OCI-M2 (cell line): ENCODE results near the gene SGCD.

Experiments
- DNase-seq: peaks from one replicate; lab custom pipeline; 2025; ENCODE audit not compliant: unreplicated experiment; lab: John Stamatoyannopoulos, UW

The SGCD gene

GRCh38 chr5:156758011-156758791, 431.2 kb downstream of the SGCD start:
- DNase-seq, result no peak

- DNase-seq, result no peak
Observed at GRCh38 chr5:156759156-156759555, 432.2 kb downstream of the SGCD start.

GRCh38 chr5:156762771-156763170, 435.8 kb downstream of the SGCD start:
- no peak for DNase-seq

- DNase-seq, result no peak
Observed at GRCh38 chr5:156764176-156764971, 437.4 kb downstream of the SGCD start.

- DNase-seq, result no peak
Observed at GRCh38 chr5:156774273-156774672, 447.3 kb downstream of the SGCD start.

GRCh38 chr5:156778139-156778706, 451.3 kb downstream of the SGCD start:
- DNase-seq, result no peak

GRCh38 chr5:156778752-156779151, 451.8 kb downstream of the SGCD start:
- no peak for DNase-seq

- no peak for DNase-seq
Observed at GRCh38 chr5:156779436-156779835, 452.5 kb downstream of the SGCD start.

GRCh38 chr5:156783092-156783491, 456.1 kb downstream of the SGCD start:
- DNase-seq, result no peak

GRCh38 chr5:156794687-156795086, 467.7 kb downstream of the SGCD start:
- no peak for DNase-seq

- no peak for DNase-seq
Observed at GRCh38 chr5:156798201-156798600, 471.2 kb downstream of the SGCD start.

- no peak for DNase-seq
Observed at GRCh38 chr5:156799171-156799570, 472.2 kb downstream of the SGCD start.

- DNase-seq, result no peak
Observed at GRCh38 chr5:156800929-156801328, 474.0 kb downstream of the SGCD start.

- DNase-seq, result no peak
Observed at GRCh38 chr5:156802501-156802900, 475.5 kb downstream of the SGCD start.

GRCh38 chr5:156803404-156803803, 476.4 kb downstream of the SGCD start:
- no peak for DNase-seq

GRCh38 chr5:156812959-156813358, 486.0 kb downstream of the SGCD start:
- DNase-seq, result no peak

GRCh38 chr5:156815988-156816599, 489.1 kb downstream of the SGCD start:
- DNase-seq, result no peak
